ENCODE data around the gene CACNA1F.

DNA sequence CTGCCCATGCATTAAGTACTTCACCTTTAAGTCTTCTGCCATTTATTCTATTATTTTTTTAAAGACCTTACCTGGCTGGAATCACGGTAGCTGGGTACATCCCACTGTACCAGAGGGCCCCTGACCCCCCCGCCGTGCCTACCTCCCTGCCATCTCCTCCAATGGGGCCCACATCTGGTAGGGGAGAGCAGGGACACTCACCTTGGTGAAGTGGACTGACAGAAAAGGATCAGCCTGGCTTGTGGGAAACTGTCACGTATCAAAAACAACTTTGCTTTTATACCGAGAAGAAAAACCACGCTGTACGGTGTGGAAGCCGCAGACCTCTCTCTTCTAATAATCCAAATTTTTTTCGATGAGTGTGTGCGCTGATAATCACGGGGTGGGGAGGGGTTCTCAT is 31.3 kb upstream of the CACNA1F start, which contains the start of gene FOXP3:
- TF ChIP-seq, protein P1, sequence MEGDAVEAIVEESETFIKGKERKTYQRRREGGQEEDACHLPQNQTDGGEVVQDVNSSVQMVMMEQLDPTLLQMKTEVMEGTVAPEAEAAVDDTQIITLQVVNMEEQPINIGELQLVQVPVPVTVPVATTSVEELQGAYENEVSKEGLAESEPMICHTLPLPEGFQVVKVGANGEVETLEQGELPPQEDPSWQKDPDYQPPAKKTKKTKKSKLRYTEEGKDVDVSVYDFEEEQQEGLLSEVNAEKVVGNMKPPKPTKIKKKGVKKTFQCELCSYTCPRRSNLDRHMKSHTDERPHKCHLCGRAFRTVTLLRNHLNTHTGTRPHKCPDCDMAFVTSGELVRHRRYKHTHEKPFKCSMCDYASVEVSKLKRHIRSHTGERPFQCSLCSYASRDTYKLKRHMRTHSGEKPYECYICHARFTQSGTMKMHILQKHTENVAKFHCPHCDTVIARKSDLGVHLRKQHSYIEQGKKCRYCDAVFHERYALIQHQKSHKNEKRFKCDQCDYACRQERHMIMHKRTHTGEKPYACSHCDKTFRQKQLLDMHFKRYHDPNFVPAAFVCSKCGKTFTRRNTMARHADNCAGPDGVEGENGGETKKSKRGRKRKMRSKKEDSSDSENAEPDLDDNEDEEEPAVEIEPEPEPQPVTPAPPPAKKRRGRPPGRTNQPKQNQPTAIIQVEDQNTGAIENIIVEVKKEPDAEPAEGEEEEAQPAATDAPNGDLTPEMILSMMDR (IDR thresholded peaks at IDR 0.05) = no peak
- no peak for TF ChIP-seq POLR2A (IDR thresholded peaks at IDR 0.05)
- TF ChIP-seq POLR2AphosphoS5 (IDR thresholded peaks at IDR 0.05) = no peak
- TF ChIP-seq EP300 (IDR thresholded peaks at IDR 0.05) = no peak

All from stomach (tissue), 4 donors.